ENCODE data around the gene PARP12.

DNA sequence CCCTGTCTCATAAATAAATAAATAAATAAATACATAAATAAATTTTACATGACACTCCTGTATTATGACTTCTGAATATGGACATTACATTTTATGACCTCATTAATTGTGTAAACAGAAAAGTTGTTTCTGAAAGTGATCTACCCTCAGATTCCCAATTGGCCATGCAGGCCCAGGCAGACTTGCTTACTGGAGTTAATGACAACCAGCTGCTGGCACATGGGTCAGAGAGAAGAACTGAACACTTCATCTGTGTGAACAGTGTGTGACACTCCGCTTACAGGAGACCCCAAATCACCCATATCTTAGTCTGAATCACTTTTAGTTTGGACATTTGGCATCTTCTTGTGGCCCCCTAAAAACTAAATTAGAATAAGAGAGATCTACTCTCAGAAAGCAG is 31.4 kb downstream of the PARP12 start:
- TF ChIP-seq, protein P1, sequence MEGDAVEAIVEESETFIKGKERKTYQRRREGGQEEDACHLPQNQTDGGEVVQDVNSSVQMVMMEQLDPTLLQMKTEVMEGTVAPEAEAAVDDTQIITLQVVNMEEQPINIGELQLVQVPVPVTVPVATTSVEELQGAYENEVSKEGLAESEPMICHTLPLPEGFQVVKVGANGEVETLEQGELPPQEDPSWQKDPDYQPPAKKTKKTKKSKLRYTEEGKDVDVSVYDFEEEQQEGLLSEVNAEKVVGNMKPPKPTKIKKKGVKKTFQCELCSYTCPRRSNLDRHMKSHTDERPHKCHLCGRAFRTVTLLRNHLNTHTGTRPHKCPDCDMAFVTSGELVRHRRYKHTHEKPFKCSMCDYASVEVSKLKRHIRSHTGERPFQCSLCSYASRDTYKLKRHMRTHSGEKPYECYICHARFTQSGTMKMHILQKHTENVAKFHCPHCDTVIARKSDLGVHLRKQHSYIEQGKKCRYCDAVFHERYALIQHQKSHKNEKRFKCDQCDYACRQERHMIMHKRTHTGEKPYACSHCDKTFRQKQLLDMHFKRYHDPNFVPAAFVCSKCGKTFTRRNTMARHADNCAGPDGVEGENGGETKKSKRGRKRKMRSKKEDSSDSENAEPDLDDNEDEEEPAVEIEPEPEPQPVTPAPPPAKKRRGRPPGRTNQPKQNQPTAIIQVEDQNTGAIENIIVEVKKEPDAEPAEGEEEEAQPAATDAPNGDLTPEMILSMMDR (IDR thresholded peaks at IDR 0.05) = no peak
- no peak for TF ChIP-seq POLR2A (IDR thresholded peaks at IDR 0.05)
